BE2C (cell line): Measurements from ENCODE around the gene PDGFB.

Source experiments
- DNase-seq: peaks from one replicate; pipeline ENCODE4 v3.0.0-alpha.2; 2020
- H3K27me3 ChIP-seq: fragments of 250-450 bp; sonication (Bioruptor Pico); 2 replicates; pipeline ENCODE4 v1.5.1; 2020; ENCODE audit warnings: mild to moderate bottlenecking
- H3K36me3 ChIP-seq: fragments of 250-450 bp; sonication (Bioruptor Pico); 2 replicates; pipeline ENCODE4 v1.5.1; 2020; ENCODE audit warnings: mild to moderate bottlenecking
- H3K4me1 ChIP-seq: fragments of 250-450 bp; sonication (Bioruptor Pico); 2 replicates; pipeline ENCODE4 v1.5.1; 2020
- H3K4me3 ChIP-seq: 2 replicates; pipeline ENCODE4 v1.5.1; 2011; ENCODE audit warnings: low read depth, low read length
- H3K9me3 ChIP-seq: fragments of 250-450 bp; sonication (Bioruptor Pico); 2 replicates; pipeline ENCODE4 v1.5.1; 2020
- CTCF ChIP-seq: IDR thresholded peaks from 2 replicates; pipeline ENCODE4 v1.5.1; 2012; ENCODE audit warnings: mild to moderate bottlenecking, low read depth, low read length

The PDGFB gene

GRCh38 chr22:39240831-39241793 is 3.7 kb downstream of the PDGFB start:
- Histone ChIP-seq H3K9me3 (no peaks in the 10 kb centered on the region), H3K36me3 (no peaks in the 10 kb centered on the region), H3K4me3 (no peak overlapping the region), H3K27me3 (peaks cover 48% of the 10 kb centered on the region), H3K4me1 (peaks cover 8% of the 10 kb centered on the region)
- peak; percentile 45 for DNase-seq
- no peak for TF ChIP-seq CTCF

- H3K4me1 ChIP-seq, result peaks cover 8% of the 10 kb centered on the region
Observed at GRCh38 chr22:39239561-39240423, 5.0 kb downstream of the PDGFB start.

GRCh38 chr22:39238966-39239505 is 5.7 kb downstream of the PDGFB start:
- no peak overlapping the region for H3K4me3 ChIP-seq
- H3K36me3 ChIP-seq, result no peaks in the 10 kb centered on the region
- H3K4me1 ChIP-seq, result peaks cover 8% of the 10 kb centered on the region
- peaks cover 28% of the 10 kb centered on the region for H3K27me3 ChIP-seq
- no peak for DNase-seq
- no peaks in the 10 kb centered on the region for H3K9me3 ChIP-seq
- no peak for TF ChIP-seq CTCF

More at GRCh38 chr22:39239561-39240423, 5.0 kb downstream of the PDGFB start:
- DNase-seq, result no peak
- no peak overlapping the region for H3K4me3 ChIP-seq
- no peaks in the 10 kb centered on the region for H3K36me3 ChIP-seq
- H3K27me3 ChIP-seq, result peaks cover 36% of the 10 kb centered on the region
- no peaks in the 10 kb centered on the region for H3K9me3 ChIP-seq
- no peak for TF ChIP-seq CTCF

GRCh38 chr22:39238561-39238960 is 6.2 kb downstream of the PDGFB start:
- no peak for TF ChIP-seq CTCF
- no peaks in the 10 kb centered on the region for H3K9me3 ChIP-seq
- H3K4me3 ChIP-seq, result no peak overlapping the region
- peaks cover 8% of the 10 kb centered on the region for H3K4me1 ChIP-seq
- no peaks in the 10 kb centered on the region for H3K36me3 ChIP-seq
- peaks cover 24% of the 10 kb centered on the region for H3K27me3 ChIP-seq
- DNase-seq, result no peak

- peaks cover 19% of the 10 kb centered on the region for H3K27me3 ChIP-seq
- H3K9me3 ChIP-seq, result no peaks in the 10 kb centered on the region
- H3K4me1 ChIP-seq, result peaks cover 8% of the 10 kb centered on the region
- TF ChIP-seq CTCF, result no peak
- DNase-seq, result no peak
- H3K4me3 ChIP-seq, result no peak overlapping the region
- no peaks in the 10 kb centered on the region for H3K36me3 ChIP-seq
Observed at GRCh38 chr22:39238101-39238466, 6.7 kb downstream of the PDGFB start.
